Measurements from ENCODE around the gene CHCHD3. TPM values are rescaled to one million over a fixed set of nuclear protein-coding genes. Genes with fewer than 3 reads are reported as not detected.

CHCHD3 gene
- total and polyA plus RNA-seq, 2 of the 4 experiments (the other 2 are of a cell fraction) = 56.9 to 141 TPM

DNA sequence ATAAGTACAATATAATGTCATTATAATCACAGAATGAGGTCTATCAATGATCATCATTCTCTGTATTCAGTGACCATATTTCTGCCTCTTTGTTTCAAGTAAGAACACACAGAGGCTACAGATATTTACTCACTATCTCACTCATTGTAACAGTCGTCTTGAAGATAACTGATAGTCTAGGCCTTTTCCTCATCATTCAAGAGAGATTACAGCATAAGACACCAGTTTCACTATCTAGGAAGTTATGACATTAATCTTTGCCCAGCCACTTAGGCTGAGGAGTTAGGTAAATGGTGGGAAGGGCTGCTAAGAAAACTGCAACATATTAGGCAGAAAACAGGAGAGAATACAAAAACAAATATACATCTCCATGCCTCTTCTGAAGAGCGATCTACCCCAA is 125.3 kb downstream of the CHCHD3 start:
- Histone ChIP-seq H2AK5ac (ENCODE audit: low read depth, low read length) (no peak overlapping the region), H3K56ac (ENCODE audit: extremely low read depth, insufficient read depth, low read length) (no peak overlapping the region), H3K9ac (ENCODE audit: low read depth, low read length) (no peak overlapping the region), H2BK120ac (ENCODE audit: low read depth, low read length) (no peak overlapping the region), H3K36me3 (ENCODE audit: control insufficient read depth, insufficient read depth, low read length) (no peaks in the 10 kb centered on the region), H3K23ac (ENCODE audit: low read depth, low read length) (no peak overlapping the region), H3K27me3 (ENCODE audit: control insufficient read depth, insufficient read depth, low read length) (no peaks in the 10 kb centered on the region), H3K9me3 (ENCODE audit: control insufficient read depth, insufficient read depth, low read length) (no peaks in the 10 kb centered on the region), H2BK15ac (ENCODE audit: low read depth, low read length) (no peak overlapping the region), H2AFZ (replicated peaks; ENCODE audit: low read length, poor library complexity) (no peak overlapping the region), H3K4me3 (ENCODE audit: insufficient read depth, low read depth, low read length) (no peak overlapping the region), H3K18ac (ENCODE audit: low read depth, low read length) (no peak overlapping the region), H3K27ac (ENCODE audit: insufficient read depth, low read length) (no peak overlapping the region), H2AK9ac (replicated peaks; ENCODE audit: low read depth, low read length, poor library complexity) (no peak overlapping the region), H3K4ac (ENCODE audit: low read depth, low read length) (no peak overlapping the region), H3K79me1 (ENCODE audit: low read depth in 1 of 2, low read length in 2 of 2) (peaks cover 9 to 14% of the 10 kb centered on the region in 2 experiments; a peak in 3 of 4 replicates), H4K5ac (ENCODE audit: low read depth, low read length) (no peak overlapping the region), H4K8ac (ENCODE audit: low read depth in 2 of 2, low read length in 2 of 2) (no peak overlapping the region), H3K14ac (replicated peaks; ENCODE audit: low read depth, low read length) (no peak overlapping the region), H4K20me1 (ENCODE audit: insufficient read depth, low read length) (no peaks in the 10 kb centered on the region), H3K4me1 (ENCODE audit: control insufficient read depth, insufficient read depth, low read length) (no peaks in the 10 kb centered on the region), H2BK5ac (ENCODE audit: low read depth, low read length, poor library complexity, severe bottlenecking) (no peak overlapping the region), H4K91ac (ENCODE audit: insufficient read depth, low read depth, low read length) (no peak overlapping the region), H2BK20ac (ENCODE audit: low read depth, low read length) (no peak overlapping the region), H3K9me1 (ENCODE audit: insufficient read depth, low read length) (peaks cover 4% of the 10 kb centered on the region; the same call in 1 of the 2 replicates), H3K4me2 (ENCODE audit: low read depth, low read length) (no peak overlapping the region)
- in situ Hi-C loops (cut with MboI; ENCODE audit: low sequenced_read_pairs) = no loop called here
- TF ChIP-seq SMC3 (IDR thresholded peaks at IDR 0.05; ENCODE audit: low read depth, low read length) (no peak), CHD1 (IDR thresholded peaks at IDR 0.05; ENCODE audit: low read depth, low read length) (no peak), RFX5 (IDR thresholded peaks at IDR 0.05; ENCODE audit: low read depth, low read length) (no peak), CEBPB (IDR thresholded peaks at IDR 0.05; ENCODE audit: low read depth, low read length) (no peak), MXI1 (IDR thresholded peaks at IDR 0.05; ENCODE audit: borderline replicate concordance, low read depth, low read length) (no peak), RAD21 (IDR thresholded peaks at IDR 0.05; ENCODE audit: low read length) (no peak), MAFK (IDR thresholded peaks at IDR 0.05; ENCODE audit: low read depth, low read length) (no peak), RCOR1 (IDR thresholded peaks at IDR 0.05; ENCODE audit: insufficient replicate concordance, low read length) (no peak), MAZ (IDR thresholded peaks at IDR 0.05; ENCODE audit: borderline replicate concordance, low read depth, low read length) (no peak), NFE2L2 (IDR thresholded peaks at IDR 0.05; ENCODE audit: low read depth, low read length) (no peak), FOS (IDR thresholded peaks at IDR 0.05; ENCODE audit: low read depth, low read length) (no peak), BHLHE40 (IDR thresholded peaks at IDR 0.05; ENCODE audit: low read depth, low read length) (no peak)
- TF ChIP-seq, protein P1, sequence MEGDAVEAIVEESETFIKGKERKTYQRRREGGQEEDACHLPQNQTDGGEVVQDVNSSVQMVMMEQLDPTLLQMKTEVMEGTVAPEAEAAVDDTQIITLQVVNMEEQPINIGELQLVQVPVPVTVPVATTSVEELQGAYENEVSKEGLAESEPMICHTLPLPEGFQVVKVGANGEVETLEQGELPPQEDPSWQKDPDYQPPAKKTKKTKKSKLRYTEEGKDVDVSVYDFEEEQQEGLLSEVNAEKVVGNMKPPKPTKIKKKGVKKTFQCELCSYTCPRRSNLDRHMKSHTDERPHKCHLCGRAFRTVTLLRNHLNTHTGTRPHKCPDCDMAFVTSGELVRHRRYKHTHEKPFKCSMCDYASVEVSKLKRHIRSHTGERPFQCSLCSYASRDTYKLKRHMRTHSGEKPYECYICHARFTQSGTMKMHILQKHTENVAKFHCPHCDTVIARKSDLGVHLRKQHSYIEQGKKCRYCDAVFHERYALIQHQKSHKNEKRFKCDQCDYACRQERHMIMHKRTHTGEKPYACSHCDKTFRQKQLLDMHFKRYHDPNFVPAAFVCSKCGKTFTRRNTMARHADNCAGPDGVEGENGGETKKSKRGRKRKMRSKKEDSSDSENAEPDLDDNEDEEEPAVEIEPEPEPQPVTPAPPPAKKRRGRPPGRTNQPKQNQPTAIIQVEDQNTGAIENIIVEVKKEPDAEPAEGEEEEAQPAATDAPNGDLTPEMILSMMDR (conservative IDR thresholded peaks at IDR 0.05; ENCODE audit: low read depth, low read length) = no peak
- TF ChIP-seq, protein P2, sequence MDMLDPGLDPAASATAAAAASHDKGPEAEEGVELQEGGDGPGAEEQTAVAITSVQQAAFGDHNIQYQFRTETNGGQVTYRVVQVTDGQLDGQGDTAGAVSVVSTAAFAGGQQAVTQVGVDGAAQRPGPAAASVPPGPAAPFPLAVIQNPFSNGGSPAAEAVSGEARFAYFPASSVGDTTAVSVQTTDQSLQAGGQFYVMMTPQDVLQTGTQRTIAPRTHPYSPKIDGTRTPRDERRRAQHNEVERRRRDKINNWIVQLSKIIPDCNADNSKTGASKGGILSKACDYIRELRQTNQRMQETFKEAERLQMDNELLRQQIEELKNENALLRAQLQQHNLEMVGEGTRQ (IDR thresholded peaks at IDR 0.05; ENCODE audit: low read depth, low read length) = no peak
- TF ChIP-seq, protein P3, sequence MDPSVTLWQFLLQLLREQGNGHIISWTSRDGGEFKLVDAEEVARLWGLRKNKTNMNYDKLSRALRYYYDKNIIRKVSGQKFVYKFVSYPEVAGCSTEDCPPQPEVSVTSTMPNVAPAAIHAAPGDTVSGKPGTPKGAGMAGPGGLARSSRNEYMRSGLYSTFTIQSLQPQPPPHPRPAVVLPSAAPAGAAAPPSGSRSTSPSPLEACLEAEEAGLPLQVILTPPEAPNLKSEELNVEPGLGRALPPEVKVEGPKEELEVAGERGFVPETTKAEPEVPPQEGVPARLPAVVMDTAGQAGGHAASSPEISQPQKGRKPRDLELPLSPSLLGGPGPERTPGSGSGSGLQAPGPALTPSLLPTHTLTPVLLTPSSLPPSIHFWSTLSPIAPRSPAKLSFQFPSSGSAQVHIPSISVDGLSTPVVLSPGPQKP (IDR thresholded peaks at IDR 0.05; ENCODE audit: borderline replicate concordance, low read depth, low read length) = no peak
- DNase-seq = no peak
- POLR2A ChIA-PET (ENCODE audit: unreplicated experiment) = no interaction called here
- BruUV-seq (replicated peaks) = no TSS peak
- intact Hi-C loops (cut with micrococcal nuclease) = no loop called here
- ATAC-seq (ENCODE audit: low read depth) = no peak
- WGBS, 2 experiments (ENCODE audit: extremely low coverage in 2 of 2, insufficient read length in 1 of 2) = no CpG with 5 or more reads among the region's 2 CpGs
- CTCF ChIA-PET = interaction anchor here (1.3 kb wide), 1 partner anchor 18 kb away, joined by 3 read pairs; no protein-coding TSS in a partner anchor
- dilution Hi-C loops (cut with HindIII; ENCODE audit: low sequenced_read_pairs, unreplicated experiment) = no loop called here
